Measurements from ENCODE around the gene KIAA1755.
"Not testable (repeated sequence)": the region's sequence is repeated elsewhere in the genome, so short reads cannot be mapped to it uniquely, and the experiment has no call there.

- TF ChIP-seq CTCF (conservative IDR thresholded peaks at IDR 0.05; ENCODE audit: low read depth, low read length); NFE2L2 (IDR thresholded peaks at IDR 0.05; ENCODE audit: low read depth, low read length); RCOR1 (IDR thresholded peaks at IDR 0.05; ENCODE audit: insufficient replicate concordance, low read length); POLR2A (IDR thresholded peaks at IDR 0.05; ENCODE audit: low read depth, low read length); MAFK (IDR thresholded peaks at IDR 0.05; ENCODE audit: low read depth, low read length); CEBPB (IDR thresholded peaks at IDR 0.05; ENCODE audit: low read depth, low read length); RAD21 (IDR thresholded peaks at IDR 0.05; ENCODE audit: low read length); ELK1 (IDR thresholded peaks at IDR 0.05; ENCODE audit: borderline replicate concordance, low read depth, low read length); USF2 (IDR thresholded peaks at IDR 0.05; ENCODE audit: low read depth, low read length); RFX5 (IDR thresholded peaks at IDR 0.05; ENCODE audit: low read depth, low read length); MAZ (IDR thresholded peaks at IDR 0.05; ENCODE audit: borderline replicate concordance, low read depth, low read length); FOS (IDR thresholded peaks at IDR 0.05; ENCODE audit: low read depth, low read length): not testable (repeated sequence)
These were observed 20.8 kb upstream of the KIAA1755 start for GRCh38 chr20:38281176-38281915.

Data from IMR-90 (cell line).